ENCODE results near the gene CAMK2G. TPM values are rescaled to one million over a fixed set of nuclear protein-coding genes. Genes with fewer than 3 reads are reported as not detected.

The CAMK2G gene
- total RNA-seq, 1 donor from 2014 or later: 11.7 TPM

GRCh38 chr10:73772281-73773151 lies 101.8 kb downstream of the CAMK2G start:
- ATAC-seq (peak; percentile 86), DNase-seq (ENCODE audit: missing footprints) (peak; percentile 93)
- intact Hi-C loops (cut with DNase I): no loop called here

DNA sequence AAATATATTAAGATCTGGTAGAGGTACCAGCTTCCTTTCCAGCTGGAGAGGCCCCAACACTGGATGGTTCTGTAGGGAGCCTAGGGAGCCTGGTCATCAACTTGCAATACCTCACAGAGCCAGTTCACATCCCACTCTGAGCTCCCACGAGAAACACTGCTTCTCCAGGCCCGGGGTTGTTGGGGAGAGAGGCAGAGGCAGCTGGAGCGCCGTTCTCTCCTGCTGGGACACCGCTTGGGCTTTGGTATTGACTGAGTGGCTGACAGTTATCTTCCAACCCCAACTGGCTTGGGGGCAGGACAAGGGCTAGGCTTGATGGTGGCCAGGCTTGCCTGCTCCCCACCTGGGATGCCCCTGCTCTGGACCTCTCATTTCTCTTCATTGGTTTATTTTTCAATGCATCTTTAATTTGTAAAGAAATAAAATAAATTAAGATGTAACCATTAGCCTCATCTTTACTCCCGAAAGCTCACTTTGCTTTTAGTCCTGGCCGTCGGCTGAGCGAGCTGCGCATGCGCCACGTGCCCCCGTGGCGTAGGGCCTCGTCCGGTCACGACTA lies 102.6 kb downstream of the CAMK2G start:
- peak; percentile 12 for ATAC-seq
- peak; percentile 97 for DNase-seq (ENCODE audit: missing footprints)
- intact Hi-C loops (cut with DNase I): no loop called here

- no peak for DNase-seq (ENCODE audit: missing footprints)
- ATAC-seq: no peak
- intact Hi-C loops (cut with DNase I): no loop called here
Observed at GRCh38 chr10:73769396-73769795, 105.0 kb downstream of the CAMK2G start.

DNA sequence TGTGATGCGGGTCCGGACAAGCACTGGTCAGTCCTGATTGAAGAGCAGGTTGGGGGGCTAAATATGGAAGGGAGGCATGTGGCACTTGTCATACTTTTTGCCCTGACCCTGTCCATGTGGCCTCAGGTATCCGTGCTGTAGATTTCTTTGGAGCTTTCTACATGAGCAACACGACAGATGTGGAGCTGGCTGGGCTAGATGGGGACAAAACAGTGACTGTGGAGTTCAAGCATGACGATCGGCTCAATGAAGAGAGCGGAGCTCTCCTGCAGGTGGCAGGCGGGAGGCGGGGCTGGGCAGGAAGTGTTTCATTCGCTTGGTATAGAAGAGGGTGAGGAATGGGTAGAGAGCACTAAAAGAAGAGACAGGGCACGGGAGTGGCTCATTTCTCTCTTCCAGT lies 105.5 kb downstream of the CAMK2G start:
- intact Hi-C loops (cut with DNase I): no loop called here
- ATAC-seq (no peak), DNase-seq (ENCODE audit: missing footprints) (no peak)

- no peak for ATAC-seq
- intact Hi-C loops (cut with DNase I): no loop called here
- DNase-seq (ENCODE audit: missing footprints): no peak
Observed at GRCh38 chr10:73765066-73765465, 109.3 kb downstream of the CAMK2G start.

DNA sequence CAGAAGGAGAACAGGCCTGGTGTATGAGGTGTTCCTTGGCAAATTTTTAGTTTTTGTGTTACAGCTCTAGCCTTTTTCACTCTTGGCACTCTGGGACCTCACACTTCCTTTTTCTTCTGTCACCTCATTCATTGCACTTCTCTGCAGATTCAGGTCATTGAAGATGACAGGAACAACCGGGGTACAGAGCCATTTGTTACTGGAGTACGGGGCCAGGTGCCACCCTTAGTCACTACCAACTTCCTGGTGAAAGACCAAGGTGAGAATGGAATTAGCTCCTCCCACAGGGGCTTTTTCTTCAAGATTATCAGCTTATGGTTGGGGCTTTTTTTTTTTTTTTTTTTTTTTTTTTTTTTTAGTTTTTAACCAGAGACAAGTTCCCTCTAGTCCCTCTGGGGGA lies 111.0 kb downstream of the CAMK2G start:
- ATAC-seq (no peak), DNase-seq (ENCODE audit: missing footprints) (no peak)
- intact Hi-C loops (cut with DNase I): no loop called here

DNA sequence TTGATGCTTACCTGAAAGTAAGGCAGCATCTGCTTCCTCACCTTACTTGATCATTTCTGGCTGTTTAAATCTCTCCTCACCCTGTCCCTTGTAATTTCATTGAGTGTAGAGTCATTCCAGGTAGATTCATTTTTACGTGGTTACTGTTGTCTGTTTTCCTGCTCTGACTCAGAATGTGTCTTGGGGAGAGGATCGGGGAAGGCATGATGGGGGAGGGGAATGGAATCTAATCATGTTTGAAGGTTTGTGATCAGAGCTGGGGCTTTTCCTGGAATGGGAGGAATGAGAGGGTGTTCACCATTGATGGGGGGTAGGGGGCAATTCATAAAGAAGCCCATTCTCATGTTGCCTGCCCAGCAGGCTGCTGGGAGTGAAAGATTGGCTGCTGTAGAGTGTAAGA lies 111.4 kb downstream of the CAMK2G start:
- intact Hi-C loops (cut with DNase I): no loop called here
- DNase-seq (ENCODE audit: missing footprints) (no peak), ATAC-seq (no peak)

Other genes starting within 250 kb of the CAMK2G start
- gene MYOZ1, start 233.1 kb downstream of the CAMK2G start, total RNA-seq: 0.51 TPM
- 232 TPM for gene SYNPO2L, start 218.5 kb downstream of the CAMK2G start, total RNA-seq
- gene AGAP5, start 176.4 kb downstream of the CAMK2G start, total RNA-seq: 2.6 TPM
- 46.4 TPM for gene SEC24C, start 130.2 kb downstream of the CAMK2G start, total RNA-seq
- 30.8 TPM for gene CHCHD1, start 92.5 kb downstream of the CAMK2G start, total RNA-seq
- 45.3 TPM for gene ZSWIM8, start 88.9 kb downstream of the CAMK2G start, total RNA-seq
- 10.5 TPM for gene NDST2, start 63.0 kb downstream of the CAMK2G start, total RNA-seq
- 8.5 TPM for gene PLAU, start 36.6 kb upstream of the CAMK2G start, total RNA-seq
- 237 TPM for gene VCL, start 123.6 kb upstream of the CAMK2G start, total RNA-seq